Measurements from ENCODE around the gene PLCG2.

DNA sequence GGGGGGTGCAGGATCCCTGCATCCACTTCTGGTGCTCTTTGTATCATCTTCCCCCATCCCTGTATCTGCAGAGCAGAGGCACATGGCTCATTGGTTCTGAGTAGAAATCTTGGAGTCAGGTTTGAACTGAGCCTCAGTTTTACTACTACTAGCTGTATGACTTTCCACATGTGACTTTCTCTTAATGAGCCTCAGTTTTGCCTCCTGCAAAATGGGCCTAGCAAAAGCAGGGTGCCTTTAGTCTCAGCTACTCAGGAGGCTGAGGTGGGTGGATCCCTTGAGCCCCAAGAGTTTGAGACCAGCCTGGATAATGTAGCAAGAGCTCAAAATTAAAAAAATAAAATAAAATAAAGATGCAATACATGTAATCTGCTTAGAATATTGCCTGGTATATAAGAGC is 150.8 kb downstream of the PLCG2 start:
- TF ChIP-seq, protein P1, sequence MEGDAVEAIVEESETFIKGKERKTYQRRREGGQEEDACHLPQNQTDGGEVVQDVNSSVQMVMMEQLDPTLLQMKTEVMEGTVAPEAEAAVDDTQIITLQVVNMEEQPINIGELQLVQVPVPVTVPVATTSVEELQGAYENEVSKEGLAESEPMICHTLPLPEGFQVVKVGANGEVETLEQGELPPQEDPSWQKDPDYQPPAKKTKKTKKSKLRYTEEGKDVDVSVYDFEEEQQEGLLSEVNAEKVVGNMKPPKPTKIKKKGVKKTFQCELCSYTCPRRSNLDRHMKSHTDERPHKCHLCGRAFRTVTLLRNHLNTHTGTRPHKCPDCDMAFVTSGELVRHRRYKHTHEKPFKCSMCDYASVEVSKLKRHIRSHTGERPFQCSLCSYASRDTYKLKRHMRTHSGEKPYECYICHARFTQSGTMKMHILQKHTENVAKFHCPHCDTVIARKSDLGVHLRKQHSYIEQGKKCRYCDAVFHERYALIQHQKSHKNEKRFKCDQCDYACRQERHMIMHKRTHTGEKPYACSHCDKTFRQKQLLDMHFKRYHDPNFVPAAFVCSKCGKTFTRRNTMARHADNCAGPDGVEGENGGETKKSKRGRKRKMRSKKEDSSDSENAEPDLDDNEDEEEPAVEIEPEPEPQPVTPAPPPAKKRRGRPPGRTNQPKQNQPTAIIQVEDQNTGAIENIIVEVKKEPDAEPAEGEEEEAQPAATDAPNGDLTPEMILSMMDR (IDR thresholded peaks at IDR 0.05; ENCODE audit: borderline replicate concordance, extremely low read depth, low read length, poor library complexity, severe bottlenecking), result no peak
- TF ChIP-seq EZH2 (IDR thresholded peaks at IDR 0.05; ENCODE audit: borderline replicate concordance, low read depth, low read length, severe bottlenecking), result no peak

Data from DND-41 (cell line).